GM12892 (cell line): Measurements from ENCODE around the gene LSAMP.

Experiments used
- POLR2A ChIP-seq: IDR thresholded peaks from 2 replicates; pipeline ENCODE4 v1.6.1; 2011; ENCODE audit warnings: low read depth, low read length, control low read depth
- POLR2AphosphoS5 ChIP-seq: IDR thresholded peaks from 2 replicates; pipeline ENCODE4 v1.6.1; 2011; ENCODE audit warnings: low read depth, low read length, control low read depth
- TAF1 ChIP-seq: IDR thresholded peaks from 2 replicates; pipeline ENCODE4 v1.6.1; 2011; ENCODE audit warnings: low read depth, mild to moderate bottlenecking, control low read depth, low read length, borderline replicate concordance

DNA sequence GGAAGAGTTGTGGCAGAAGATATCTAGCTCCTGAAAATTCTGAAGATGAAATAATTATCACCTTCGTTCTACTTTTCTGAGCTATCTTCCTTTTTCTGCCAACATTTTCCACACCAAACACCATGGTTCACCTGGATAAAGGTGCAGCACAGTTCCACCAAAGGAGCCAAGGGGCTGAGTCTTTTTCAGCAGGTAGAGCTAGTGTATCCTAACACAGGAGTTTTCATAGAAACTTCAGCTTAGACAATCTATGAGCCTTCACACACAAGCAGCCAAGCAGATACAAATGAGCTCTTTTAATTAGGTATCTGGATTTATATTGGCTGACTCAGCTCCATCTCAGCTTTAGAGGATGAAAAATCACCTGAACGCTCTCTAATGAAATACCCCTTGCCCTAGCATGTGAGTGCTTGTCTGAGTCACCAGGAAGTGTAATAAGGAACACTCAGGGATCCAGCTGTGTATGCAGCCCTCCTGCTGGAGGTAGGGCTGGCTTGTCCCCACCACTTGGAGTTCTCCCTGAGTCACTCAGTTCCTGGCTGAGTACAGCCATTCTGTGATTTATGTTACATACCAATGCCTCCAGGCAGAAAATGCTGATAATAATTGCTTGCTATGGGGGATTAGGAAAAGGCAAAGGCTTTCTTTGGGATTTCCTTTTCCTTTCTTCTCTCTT lies 385.7 kb downstream of the LSAMP start:
- TF ChIP-seq POLR2A (no peak), TAF1 (no peak), POLR2AphosphoS5 (no peak)
